HG03097 (cell line): ENCODE results near the gene ZSCAN2.
"Not testable (repeated sequence)": the region's sequence is repeated elsewhere in the genome, so short reads cannot be mapped to it uniquely, and the experiment has no call there.

Experiments used
- ATAC-seq: cut with Tn5 transposase; IDR thresholded peaks from one replicate; pipeline ENCODE4 v1.9.1; 2021; ENCODE audit not compliant: unreplicated experiment, low FRiP score

ZSCAN2 gene

DNA sequence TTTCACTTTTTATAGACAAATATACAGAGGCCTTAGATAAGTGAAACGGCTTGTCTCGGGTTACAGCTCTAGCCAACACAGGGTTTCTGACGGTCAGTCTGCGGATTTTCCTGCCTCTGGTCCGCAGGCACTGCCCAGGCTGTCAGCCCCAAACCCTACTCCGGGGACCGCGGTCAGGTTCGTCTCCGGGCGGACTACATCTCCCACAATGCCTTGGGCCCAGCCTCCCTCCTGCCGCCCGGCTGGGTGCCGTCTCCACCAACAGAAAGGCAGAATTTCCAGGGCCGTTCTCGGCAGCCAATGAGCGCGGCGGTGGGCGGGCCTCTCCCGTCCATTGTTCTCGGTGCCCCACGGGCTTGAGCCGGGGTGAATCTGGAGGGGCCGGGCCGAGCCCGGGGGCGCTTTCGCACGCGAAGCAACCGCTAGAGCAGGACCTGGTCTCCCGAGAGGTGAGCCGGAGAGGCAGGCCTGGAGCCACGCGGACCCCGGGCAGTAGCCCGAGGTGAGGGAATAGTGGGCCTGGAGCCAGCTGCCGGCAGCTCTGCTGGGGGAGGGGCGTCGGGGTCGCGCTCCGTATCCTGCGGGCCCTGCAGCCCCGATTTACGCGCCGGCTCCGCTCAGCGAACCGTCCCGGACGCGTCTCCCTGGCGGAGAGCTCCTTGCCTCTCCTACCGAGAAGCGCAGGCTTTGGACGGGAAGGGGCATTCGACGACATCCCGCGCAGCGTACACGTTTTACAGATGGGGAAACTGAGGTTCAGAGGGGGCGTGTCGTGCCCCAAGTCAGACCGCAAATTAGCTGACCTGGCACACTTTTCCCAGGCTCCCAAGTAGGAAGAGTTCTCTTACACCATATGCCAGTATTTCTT lies at the start of gene ZSCAN2:
TSS of gene ZSCAN2 (plus strand) at position 323 of the 868 bp plus-strand sequence. CDS start 2,919 bp downstream, outside the sequence.
- peak; percentile 97 for ATAC-seq

DNA sequence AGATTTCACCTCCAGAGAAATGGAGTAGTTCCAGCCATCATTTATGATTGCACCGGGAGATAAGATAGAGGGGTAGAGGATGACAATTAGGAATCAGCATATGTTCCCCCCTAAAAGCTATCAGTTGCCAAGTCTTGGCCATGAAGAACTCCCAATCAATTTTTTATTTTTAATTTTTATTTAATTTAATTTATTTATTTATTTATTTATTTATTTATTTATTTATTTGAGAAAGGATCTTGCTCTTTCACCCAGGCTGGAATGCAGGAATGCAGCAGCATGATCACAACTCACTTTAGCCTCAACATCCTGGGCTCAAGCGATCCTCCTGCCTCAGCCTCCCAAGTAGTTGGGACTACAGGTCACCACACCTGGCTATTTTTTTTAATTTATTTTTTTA lies 49.2 kb upstream of the ZSCAN2 start:
- not testable (repeated sequence) for ATAC-seq

DNA sequence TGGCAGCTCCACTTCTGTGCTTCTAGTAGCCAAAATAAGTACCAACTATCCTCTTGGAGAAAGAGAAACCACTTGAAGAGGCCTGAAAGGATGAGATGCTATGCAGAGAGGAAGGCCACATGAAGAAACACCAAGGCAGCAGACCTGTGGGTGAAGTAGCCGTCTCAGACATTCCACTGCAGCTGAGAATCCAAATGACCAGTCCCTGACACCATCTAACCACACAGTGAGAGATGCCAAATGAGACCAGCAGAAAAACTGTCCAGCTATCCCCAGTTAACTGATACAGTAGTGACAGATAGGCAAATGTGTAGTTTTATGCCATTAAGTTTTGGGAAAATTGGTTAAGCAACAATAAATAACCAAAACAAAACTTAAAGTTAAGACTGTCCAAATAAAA lies 47.9 kb upstream of the ZSCAN2 start:
- ATAC-seq = no peak

DNA sequence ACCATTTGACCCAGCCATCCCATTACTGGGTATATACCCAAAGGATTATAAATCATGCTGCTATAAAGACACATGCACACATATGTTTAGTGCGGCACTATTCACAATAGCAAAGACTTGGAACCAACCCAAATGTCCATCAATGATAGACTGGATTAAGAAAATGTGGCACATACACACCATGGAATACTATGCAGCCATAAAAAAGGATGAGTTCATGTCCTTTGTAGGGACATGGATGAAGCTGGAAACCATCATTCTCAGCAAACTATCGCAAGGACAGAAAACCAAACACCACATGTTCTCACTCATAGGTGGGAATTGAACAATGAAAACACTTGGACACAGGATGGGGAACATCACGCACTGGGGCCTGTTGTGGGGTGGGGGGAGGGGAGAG lies 44.1 kb upstream of the ZSCAN2 start:
- not testable (repeated sequence) for ATAC-seq

DNA sequence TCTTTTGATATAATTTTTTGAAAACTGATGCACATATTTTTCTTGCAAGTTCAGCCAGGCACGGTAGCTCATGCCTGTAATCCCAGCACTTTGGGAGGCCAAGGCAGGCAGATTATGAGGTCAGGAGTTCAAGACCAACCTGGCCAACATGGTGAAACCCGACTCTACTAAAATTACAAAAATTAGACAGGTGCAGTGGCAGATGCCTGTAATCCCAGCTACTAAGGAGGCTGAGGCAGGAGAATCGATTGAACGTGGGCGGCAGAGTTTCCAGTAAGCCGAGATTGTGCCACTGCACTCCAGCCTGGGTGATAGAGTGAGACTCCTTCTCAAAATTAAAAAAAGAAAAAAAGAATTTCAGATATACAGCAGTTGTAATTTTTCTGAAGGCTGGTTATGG lies 32.8 kb upstream of the ZSCAN2 start:
- ATAC-seq = not testable (repeated sequence)

DNA sequence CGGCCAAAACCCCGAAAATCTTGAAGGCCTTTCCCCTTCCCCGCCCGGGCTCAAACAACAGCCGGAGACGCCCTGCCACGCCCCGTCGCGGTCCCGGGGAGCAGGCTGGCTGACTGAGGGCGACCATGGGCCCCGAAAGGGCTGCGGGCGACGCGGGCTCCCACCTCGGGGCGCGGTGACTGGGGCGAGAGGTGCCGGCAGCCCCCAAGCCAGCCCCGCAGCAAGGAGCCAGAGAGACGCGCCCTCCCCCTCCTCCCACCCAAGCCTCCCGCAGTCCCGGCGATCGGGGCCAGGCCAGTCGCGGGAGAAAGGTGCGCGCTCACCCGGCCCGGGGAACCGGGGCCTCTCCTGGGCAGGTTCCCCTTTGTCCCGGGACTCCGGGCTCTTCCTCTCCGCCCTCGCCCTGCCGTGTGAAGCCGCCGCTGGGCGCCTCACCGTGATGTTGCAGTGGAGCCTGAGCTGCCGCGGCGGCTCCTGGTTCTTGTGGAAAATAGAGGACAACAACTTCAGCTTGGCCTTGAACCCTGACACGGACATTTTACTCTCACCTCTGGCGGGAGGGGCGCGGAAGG lies 30.6 kb upstream of the ZSCAN2 start:
- ATAC-seq = no peak

DNA sequence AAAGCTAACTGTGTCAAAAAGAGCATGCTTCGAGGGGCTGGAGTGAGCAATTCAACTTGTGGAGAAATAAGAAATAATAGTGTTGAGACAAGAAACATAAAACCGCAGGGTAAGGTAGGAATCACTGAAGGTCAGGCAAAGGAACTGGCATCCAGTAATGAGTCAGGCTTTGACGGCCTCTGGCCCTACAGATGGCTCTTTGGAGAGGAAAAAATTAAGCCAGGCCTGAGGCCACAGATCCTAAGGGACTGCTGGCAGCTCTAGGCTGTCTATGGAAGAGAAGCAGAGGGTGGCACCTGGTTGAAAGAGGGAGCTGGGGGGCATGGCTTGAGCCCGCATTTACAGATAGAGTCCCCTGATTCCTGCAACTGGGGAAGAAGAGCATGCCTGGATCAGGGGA lies 28.6 kb upstream of the ZSCAN2 start:
- ATAC-seq = no peak

DNA sequence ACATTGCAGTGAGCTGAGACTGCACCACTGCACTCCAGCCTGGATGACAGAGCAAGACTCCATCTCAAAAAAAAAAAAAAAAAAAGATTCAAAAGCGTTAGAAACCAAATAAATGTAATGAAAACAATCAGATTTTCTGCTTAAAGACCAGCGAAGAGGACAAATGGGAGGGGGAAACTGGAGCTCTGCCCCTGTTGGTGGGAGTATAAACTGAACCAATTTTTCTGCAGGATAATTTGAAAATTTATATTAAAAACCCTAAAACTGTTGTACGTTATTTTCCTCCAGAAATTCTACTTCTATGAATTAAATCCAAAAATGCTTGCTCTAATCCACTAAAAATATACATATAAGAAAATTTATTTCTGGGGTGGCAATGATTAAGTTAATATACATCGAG lies 25.3 kb upstream of the ZSCAN2 start:
- ATAC-seq = no peak

DNA sequence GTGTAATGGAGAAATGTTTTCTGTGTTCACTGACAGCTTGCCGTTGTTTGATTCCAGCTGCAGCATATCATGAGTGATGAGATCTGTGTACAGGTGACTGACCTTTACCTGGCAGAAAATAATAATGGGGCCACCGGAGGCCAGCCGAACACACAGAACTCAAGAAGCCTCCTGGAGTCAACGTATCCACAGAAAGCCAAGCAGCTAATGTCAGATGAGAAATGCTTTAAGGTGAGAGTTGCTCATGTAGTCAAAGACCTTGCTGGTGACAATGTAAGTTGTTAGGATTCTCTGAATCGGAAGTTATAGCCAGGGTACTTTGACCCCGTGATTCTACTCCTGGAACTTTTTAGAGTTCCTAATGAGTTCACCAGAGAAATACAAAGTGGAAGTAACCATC lies 22.9 kb upstream of the ZSCAN2 start:
- not testable (repeated sequence) for ATAC-seq

DNA sequence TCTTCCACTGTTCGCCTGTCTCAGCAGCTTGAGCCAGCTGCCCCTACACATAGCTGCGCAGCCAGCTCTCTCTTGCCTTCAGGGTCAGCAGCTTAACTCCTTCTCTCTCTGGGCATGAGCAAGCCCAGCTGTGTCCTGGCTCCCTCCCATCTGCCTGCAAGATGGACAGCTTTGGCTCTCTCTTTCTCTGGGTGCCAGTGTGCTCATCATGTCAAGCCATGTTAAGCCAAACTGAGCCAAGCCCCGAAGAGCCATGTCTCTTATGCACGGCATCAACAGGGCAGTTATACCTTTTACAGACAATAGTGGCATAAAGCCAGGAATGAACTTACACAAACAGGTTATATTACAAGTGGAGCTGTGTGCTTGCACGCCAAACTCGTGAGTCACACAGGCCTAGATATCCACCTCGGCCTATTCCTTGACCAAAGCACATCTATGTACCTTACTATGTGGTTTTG lies 21.5 kb upstream of the ZSCAN2 start:
- ATAC-seq = not testable (repeated sequence)

DNA sequence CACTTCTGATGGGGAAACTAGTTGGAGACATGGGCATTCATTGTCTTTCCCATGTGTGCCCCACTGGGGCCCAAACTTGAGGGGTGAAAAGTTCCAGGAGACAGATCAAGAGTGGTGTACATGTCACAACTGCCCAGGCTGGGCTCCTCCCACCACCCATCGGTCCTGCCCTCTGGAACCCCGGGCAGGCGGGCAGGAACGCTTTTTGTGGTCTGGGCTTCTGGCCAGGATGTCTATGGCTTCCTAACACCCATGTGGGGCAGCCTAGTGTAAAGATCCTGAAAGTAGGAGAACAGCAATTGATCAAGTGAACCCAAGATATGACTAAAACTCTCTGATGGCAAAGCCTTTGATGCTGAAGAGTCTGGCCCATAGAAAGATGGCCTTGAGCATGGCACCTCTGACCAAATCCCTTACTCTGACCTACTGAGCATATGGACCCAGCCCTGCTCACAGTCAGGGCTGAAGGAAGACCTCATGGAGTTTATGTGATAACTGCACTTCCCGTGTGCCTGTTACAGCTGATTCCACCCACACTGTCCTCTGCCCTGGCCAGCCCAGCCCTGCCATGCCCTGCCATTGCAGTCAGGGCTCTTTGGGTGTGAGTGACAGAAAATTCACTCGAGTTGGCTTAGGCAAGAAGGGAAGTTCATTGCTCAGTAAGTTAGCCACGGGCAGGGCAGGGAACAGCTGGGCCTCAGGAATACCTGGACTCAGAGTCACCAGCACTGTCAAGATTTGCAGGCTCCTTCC lies 19.0 kb upstream of the ZSCAN2 start:
- not testable (repeated sequence) for ATAC-seq

DNA sequence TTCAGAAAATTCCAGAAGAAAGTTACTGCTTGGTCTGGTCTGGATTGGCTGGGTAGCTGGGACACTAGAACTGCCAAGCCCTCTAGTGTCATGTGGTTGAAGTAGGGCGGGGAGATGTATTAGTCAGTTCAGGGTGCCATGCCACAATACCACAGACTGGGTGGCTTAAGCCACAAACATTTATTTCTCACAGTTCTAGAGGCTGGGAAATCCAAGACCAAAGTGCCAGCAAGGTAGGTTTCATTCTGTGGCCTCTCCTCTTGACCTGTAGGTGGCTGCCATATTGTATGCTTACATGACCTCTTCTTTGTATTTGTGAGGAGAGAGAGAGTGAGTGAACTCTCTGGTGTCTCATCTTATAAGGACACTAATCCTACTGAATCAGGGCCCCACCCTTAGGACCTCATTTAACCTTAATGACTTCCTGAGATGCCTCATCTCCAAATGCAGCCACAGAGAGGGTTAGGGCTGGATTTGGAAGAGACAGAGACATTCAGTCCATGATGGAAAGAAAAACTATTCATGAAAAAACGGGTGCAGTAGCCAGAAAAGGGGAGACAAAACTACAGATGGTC lies 18.1 kb upstream of the ZSCAN2 start:
- no peak for ATAC-seq

DNA sequence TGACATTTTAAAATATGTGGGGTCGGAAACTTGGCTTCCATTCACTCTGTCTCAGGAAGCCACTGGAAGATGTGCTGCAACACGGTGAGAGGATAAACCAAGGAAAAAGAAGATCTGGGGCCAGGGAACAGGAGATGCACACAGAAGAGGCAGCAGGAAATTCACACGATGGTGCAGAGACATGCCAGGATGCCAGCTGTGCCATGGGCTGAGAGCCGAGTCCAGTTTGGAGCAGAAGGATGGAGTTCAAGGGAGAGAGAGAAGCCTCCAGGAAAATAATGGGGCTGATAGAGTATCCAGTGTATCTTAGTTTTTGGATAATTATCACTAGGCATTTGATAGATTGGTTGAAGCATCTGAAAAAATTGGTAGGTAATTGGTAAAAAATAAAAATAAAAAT lies 16.9 kb upstream of the ZSCAN2 start:
- ATAC-seq = not testable (repeated sequence)

DNA sequence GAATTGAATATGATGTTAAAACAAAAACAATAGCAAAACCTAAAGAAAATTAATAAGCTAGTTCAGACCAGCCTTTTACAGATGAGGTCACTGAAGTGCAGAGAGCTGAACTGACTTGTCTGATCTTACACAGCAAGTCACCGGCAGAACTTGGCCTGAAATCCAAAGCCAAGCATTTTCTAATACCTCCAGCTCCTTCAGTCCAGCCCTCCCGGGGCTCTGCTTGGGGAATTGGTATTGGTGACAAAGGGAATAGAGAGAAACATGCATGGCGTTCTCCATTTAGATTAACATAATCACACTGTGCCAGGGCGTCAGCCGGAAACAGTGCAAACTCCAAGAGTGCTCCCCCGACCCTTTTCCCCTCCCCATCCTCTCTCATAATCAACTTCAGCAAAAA lies 14.1 kb upstream of the ZSCAN2 start:
- ATAC-seq = no peak

DNA sequence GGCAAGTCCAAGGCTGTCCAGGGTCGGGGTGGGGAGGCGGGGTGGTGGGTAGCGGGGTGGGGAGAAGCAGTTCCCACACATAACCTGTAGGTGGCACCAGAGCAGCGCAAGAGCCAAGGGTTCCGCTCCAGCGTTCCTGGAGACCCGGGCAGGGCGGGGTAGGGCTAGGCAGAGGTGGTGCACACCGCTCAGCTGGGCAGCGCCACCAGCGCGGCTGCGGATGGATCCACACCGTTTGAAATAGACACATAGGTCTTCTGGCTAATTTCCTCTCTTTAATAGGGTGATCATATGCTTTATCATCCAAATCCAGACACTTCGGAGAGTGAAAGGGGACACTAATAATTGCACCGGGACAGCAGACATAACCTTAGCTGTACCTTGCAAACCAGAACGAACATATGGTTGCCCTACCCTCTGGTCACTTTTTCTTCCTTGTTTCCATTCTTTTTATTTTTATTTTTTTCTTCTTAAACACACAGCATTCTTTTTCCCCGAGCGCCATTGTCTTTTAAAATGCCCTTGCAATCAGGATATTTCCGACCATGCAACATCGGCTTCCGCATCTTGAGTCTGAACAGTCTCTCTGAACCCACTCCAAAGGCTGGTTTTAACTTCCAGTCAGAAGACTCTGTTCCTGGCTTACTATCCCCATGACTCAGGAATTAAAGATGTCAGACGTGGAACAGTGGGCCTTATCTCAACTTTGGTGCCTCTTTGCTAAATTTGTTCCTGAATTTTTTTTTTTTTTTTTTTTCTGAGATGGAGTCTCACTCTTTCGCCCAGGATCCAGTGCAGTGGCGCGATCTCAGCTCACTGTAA lies 12.5 kb upstream of the ZSCAN2 start:
- peak; percentile 96 for ATAC-seq

DNA sequence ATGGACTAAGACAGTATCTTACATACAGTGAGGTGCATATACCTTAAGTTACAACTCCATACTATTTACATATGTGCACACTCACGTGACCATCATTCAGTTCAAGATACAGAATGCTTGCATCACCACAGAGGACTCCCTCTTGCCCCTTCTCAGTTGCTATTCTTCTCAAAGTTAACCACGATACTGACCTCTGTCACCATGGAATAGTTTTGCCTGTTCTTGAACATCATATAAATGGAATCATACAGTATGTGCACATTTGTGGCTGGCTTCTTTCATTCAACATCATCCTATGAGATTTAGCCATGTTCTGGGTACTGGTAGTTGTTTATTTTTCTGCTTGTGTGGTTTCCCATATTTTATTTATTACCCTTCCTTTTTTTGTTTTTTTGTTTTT lies 10.4 kb upstream of the ZSCAN2 start:
- ATAC-seq = no peak

DNA sequence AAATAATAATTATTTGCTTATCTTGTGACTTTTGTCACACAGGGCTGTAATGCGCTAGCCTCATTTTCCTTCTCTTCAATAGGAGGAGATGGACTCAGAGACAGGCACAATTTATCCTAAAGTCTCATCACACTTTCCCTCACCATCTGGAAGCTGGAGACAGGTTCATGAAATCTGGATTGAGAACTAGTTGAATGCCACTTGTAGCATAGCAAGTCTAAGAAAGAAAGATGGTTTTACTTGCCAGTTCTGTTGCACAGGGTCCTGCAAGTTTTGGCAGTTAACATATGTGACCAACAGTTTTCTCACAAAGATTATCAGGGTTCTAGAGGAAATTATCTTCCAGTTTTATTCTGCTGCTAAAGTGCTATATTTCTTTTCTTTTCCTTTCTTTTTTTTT lies 9.0 kb upstream of the ZSCAN2 start:
- ATAC-seq = no peak

DNA sequence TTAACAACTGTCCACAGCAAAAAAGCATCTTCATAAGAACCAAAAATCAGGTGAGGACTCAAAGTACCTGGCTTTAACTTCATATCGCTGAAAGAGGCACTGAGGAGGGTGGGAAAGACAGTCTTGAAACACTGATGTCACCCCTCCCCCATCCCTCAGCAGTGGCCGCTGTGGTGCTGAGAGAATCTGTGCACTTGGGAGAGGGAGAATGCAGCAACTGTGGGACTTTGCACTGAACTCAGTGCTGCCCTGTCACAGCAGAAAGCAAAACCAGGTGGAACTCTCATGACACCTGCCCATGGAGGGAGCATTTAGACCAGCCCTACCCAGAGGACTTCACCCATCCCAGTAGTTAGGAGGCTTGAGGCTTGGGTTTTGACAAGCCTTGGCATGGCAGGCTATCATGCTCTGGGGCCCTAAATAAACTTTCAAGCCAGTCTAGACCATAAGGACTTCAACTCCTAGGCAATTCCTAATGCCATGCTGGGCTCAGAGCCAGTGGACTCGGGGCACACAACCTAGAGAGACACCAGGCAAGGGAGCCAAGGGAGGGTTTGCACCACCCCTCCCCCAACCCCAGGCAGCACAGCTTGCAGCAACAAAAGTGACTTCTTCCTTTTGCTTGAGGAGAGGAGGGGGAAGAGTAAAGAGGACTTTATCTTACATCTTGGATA lies 6.1 kb upstream of the ZSCAN2 start:
- ATAC-seq = no peak

DNA sequence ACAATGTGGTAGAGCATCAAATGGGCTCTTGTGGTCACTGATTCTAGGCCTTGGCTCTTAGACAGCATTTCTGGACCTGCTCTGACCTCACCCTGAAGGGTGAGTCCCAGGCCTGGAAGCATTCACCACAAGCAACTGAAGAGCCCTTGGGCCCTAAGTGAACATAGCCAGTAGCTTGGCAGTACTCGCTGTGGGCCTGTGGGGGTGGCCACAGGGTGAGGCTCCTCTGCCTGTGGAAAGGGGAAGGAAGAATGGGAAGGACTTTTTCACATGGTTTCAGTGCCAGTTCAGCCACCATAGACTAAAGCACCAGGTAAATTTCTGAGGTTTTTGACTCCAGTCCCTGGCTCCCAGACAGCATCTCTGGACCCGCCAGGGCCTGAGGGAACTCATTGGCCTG lies 5.1 kb upstream of the ZSCAN2 start:
- no peak for ATAC-seq

DNA sequence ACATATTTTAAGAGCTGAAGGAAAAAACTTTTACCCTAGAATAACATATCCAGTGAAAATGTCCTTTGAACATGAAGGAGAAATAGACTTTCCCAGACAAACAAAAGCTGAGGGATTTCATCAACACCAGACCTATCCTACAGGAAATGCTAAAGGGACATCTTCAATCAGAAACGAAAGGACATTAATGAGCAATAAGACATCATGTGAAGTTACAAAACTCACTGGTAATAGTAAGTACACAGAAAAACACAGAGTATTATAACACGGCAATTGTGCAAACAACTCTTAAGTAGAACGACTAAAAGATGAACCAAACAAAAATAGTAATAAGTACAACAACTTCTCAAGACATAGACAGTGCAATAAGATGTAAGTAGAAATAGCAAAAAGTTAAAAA lies 3.5 kb upstream of the ZSCAN2 start:
- ATAC-seq = no peak
